ENCODE measurements around the gene BCAS3. TPM values are rescaled to one million over a fixed set of nuclear protein-coding genes. Genes with fewer than 3 reads are reported as not detected.

The BCAS3 gene
- total RNA-seq, 1 experiment from 2014 or later = 4.2 TPM

DNA sequence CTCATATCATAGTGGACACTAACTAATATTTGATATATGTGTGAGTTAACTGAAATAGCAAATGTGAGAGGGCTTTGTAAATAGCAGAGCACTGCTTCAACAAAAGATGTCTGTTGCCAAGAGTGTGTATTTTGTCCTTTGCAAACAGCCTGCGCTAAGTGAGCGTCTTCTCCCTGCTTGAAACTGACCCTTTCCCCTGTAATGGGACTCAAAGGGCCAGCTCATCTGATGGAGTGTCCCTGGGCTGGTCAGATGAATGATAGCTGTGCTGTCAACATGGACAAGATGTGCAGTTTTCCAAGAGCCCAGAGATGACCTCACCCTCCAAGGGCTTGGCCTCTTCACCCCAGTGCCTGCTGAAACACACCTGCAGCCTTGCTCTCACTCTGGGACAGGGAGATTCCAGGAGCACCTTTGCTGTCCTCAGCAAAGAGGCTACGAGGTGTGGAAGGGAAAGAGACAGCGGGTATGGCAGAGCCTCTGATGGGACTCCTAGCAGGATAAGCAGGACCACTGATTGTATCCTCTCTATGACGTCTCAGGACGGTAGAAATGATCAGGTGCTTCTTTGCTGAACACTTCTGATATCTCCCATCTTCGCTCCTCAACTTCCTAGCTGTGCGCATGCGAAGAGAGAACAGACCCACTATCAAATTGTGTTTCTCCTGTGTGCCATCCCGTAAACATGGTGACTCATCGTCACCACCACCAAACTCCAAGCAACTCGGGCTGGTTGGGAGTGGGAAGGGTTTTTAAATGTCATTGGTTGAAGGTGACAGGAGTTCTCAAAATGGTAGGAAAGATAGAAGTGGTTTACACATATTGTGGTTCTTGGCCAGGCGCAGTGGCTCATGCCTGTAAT, 686.2 kb downstream of the BCAS3 start:
- DNase-seq (ENCODE audit: low read depth) = no peak

DNA sequence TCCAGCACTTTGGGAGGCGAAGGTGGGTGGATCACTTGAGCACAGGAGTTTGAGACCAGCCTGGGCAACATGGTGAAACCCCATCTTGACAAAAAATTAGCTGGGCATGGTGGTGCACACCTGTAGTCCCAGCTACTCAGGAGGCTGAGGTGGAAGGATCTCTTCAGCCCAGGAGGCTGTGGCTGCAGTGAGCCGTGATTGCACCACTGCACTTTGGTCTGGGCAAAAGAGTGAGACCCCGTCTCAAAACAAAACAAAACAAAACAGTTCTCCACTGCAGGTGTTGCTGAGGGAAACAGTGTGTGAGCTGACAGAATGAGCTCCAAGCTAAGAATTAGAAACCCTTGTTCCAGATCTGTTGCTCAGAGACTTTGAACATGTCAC, 686.8 kb downstream of the BCAS3 start:
- DNase-seq (ENCODE audit: low read depth) = no peak

DNA sequence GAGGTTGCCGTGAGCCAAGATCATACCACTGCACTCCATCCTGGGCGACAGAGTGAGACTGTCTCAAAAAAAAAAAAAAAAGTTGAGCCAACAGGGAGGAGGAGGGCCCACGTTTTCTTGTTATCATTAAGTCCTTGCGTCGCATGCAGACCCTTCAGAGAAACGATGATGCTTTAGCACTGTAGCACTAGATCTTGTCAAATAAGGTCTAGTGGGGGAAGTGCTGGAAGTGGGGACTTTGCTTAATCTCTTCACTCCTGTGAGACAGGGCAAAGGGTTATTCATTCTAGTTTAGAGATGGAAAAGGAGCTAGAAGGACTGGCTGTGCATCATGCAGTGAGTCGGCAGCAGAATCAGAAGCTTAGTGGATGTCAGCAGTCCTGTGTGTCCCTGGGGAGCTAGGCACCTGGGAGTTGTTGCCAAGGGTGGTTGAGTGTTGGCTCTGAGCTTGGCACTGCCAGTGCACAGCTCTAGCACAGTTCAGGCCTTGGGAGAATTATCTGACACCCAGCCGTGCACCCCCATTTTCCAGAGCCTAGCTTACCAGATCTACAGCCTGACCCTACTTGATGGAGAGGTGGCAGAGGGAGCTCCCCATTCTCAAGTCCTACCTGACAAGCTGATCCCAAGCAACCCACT, 688.5 kb downstream of the BCAS3 start:
- DNase-seq (ENCODE audit: low read depth) = no peak

DNA sequence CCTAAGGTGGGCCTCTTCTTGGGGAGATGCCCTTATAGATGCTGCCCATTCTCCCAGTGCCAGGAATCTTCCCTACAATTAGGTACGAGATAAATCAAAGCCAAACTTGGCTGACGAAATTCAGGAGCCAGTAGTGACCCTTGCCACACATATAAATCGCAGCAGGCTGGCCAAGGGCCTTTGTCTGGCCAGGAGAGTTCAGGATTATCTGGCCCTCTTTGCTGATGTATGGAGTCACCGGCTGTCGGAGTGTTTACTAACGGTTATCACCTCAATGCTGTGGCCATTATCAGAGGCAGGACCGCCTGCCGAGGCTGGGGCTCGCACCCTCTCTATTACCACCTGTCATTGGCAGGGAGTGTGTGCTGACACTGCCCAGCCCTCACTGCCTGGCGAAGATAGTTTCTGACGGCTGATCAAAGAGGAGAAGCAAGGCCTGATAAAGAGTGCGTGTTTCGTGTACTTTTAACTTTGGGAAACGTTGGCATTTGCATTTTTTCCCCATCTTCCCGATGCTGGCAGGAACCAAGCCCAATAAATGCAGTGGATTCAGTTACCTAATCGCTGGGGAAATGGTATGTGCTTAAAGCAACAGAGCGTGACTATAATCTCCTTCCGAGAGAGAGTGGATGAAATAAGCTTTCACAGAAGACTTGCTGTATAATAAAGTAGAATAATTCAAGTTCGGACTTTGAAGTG, 689.2 kb downstream of the BCAS3 start:
- no peak for DNase-seq (ENCODE audit: low read depth)

DNA sequence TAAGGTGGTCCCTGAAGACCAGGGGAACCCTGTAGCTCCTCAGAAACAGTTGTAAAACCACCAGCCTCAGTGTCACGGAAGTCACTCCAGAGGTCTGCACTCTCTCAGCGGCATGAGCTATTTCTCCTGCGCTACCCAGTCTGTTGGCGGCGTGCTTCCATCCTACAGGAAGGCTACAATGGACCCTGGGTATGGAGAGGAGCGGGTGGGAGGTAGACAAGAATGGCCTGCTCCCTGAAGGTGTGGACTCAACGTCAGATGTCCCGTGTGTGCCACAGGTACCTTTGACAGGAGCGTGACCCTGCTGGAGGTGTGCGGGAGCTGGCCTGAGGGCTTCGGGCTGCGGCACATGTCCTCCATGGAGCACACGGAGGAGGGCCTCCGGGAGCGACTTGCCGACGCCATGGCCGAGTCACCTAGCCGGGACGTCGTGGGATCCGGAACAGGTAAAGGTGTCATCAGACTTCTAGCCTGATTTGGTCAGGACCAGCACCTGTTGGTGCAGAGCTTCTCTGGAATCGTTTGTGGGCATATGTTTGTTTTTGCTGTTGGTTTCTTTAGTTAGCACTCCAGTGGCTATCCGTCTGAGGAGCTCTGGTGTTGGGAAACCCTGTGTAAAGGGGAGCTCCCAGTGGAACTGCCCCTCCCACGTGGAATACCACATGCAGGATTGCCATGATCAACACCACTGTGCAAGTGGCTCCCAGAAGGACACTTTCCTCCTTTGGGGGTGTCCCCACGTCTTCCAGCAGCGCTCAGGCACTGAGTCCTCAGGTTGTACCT, 690.6 kb downstream of the BCAS3 start:
- DNase-seq (ENCODE audit: low read depth) = no peak

DNA sequence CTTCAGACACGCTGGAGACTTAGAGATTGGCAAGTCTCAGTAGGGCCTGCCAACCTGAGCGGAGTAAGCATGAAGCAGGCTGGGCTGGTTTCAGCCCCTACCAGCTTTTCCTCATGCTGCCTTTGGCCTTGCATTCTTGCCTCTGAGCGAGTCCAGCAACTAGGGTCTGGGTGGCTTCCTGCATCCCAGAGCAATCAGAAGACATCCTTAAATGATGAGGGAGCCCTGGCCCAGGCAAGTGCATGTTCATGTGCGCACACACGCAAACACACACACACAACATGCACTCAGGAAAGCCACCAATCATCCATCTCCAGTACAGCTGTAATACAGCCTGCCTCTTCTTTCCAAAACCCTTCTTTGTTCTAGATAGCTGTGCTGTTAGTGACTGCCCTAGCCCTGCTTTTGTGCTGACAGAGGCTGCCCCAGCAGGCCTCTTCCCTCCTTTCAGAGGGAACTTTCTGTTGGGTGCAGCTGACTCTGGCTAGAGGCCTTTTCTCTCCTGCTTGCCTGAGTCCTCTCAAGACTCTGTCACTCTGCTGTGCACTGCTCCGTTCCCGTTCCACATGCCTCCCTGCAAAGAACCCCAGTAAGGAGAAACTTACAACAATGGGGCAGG, 691.3 kb downstream of the BCAS3 start:
- no peak for DNase-seq (ENCODE audit: low read depth)

DNA sequence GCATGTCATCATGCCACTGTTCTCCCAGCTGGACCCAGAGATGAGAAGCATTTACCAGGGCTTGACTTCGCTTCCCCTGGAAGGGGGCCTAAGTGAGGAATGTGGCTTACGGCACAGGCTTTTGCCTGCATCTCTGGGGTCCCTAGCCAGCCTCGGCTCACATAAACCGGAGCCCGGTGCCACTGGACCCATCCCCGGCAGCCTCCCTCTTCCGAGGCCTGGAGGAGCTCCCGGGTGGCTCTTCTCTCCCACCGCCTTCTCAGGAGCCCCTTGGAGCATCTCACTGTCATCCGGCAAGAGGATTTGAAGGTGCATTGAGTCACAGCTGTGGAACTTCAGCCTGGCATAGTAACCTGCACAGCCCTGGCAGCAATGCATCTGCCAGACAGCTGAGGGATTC, 692.1 kb downstream of the BCAS3 start:
- no peak for DNase-seq (ENCODE audit: low read depth)

DNA sequence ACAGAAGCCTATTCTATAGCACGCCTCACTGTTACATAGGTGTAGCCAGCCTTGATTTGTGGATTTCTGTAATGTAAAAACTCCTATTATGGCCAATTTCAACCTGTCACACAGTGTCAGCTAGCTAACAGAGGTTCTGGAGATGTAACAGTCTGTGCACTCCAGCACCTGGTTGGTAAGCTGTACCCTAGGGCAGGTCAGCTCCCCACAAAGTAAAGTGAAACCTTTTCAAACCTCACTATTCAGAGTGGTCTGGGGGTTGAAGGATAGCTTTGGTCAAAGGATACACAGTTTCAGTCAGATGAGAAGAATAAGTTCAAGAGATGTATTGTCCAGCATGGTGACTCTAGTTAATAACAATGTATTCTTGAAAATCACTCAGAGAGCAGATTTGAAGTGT, 693.5 kb downstream of the BCAS3 start:
- no peak for DNase-seq (ENCODE audit: low read depth)

DNA sequence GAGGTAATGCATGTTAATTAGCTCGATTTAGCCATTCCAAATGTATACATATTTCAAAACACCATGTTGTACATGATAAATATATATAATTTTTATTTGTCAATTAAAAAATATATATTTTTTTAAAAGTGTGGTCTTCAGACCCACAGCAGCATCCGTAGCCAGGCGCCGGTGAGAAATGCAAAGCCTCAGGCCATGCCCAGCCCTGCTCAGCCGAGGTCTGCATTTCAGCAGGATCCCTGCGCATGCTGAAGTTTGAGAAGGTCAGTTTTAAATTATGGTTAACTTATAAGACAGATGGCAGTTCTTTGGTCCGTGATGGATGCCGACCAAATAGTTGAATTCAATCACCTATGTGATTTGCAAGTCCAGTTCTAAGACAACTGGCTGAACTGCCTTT, 694.0 kb downstream of the BCAS3 start:
- no peak for DNase-seq (ENCODE audit: low read depth)

DNA sequence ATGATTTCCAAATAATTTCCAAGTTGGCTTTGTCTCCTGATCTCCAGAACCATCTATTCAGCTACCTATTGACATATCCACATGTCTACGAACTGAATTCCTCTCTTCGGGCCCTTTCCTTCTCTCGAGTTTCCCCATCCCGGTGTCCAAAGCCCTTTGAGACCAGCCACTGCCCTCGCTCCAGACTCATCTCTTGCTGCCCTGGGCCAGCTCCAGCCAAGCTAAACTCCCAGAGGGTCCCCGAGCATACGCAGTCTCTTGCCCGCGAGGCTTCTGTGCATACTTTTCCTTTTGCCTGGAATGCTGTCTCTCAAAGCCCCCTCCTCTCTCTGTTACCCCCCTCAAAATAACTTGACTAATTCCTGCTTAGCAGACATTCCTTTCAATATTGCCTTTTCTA, 694.8 kb downstream of the BCAS3 start:
- no peak for DNase-seq (ENCODE audit: low read depth)

DNA sequence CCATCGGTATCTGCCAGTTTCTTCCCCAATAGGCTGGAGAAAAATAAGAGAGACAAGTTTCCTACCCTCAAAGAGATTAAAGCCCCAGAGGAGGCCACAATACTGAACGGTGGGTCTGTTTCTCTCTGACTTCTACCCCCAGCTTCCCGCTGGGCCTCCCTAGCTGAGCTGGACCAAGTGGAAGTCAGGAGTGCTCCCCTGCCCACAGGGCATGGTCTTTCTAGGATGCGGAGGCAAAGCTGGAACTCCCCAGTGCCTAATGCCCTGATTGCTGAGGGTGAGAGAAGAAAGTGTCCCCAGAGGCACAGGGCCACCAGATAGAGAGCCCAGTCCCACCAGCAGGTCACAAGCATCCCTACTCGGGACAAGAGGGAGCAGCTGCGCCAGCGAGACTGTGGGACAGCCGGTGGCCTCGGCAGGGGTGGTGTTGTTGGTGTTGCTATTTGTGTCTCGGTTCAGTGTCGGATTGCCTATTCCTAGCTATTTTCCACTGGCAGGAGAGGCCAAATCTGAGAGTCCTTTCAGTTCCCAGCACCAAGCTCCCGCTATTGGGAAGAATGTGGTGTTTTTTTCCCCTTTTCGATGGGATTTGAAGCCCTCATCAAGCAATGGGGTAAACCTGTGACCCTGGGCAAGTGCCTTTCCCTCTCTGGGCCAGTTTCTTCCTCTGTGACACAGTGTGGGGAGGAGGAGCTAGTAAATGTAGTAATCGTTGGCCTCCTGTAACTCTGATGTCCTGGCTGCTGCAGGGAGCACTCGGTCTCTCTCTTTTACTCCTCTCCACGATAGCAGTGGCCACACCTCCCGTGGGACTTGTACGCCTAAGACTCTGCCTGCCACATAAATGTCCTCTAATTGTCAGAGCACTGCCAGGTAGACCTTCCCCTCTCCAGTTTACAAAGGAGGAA, 699.5 kb downstream of the BCAS3 start:
- DNase-seq (ENCODE audit: low read depth) = no peak

DNA sequence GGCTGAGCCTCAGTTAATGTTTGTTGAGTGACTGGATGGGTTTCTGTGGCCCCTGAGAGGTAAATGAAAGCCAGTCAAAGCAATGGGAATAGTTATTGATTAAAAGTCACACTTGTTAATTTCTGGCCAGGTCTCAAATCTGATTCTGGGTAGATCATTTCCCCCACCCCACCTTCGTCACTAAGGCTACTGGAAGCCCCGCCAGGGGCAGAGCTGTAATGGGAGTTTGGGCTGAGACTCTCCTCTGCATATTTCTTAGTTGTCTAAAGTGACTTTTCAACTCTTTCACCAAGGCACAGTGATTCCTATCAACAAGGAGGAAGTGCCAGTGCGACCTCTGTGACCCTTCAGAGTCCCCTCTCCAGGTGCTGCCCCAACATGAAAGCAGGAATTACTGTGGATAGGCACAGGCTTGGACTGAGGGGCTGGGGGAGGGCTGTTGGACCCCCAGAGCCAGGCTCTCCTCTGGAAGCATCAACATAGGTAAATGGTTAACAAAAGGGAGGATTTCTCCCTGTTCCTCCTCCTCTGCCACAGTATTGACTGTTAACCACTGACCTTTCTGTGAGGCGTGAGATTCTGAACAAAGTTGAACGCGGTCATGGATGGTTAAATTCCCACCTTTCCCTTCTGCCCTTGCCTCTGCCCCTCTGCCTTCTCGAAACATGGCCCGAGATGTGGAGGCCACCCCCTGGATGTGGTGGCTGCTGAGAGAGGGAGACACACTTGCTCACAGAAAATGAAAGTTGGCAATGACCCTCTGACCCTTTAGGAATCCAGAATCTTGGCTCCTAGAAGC, 701.2 kb downstream of the BCAS3 start:
- no peak for DNase-seq (ENCODE audit: low read depth)

DNA sequence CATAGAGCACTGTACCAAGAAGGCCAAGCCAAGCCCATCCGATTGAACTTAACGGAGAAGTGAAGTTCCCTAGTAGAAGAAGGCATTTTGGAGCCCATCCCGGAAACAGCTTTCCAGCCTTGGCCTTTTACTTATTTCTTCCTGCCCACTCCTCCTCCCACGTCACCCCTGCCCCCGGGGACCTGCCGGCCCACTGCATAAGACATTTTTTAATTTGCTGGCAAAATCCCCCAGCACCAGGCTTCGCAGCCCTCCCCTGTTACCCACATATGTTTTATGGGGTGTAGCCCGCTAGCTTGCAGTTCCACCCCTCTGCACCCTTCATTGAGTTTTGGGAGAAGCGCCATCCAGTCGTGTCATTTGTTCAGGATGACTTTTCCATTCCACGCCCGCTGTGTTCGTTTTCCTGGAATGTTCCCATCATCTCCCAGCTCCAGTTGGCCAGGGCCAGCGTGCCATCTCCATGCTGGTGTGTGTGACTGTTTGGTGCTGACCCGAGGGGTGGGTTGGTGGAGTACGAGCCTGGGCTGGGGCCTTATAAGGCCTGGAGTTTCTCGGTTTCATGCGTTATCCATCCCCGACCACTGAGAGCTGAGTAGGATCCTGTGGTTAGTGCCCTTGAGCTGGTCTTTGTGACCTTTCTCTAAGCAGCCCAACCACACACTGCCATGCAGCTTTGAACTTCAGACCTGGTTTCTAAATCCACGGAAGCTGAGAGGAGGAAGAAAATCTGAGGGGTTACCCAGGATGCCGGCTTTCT, 702.0 kb downstream of the BCAS3 start:
- no peak for DNase-seq (ENCODE audit: low read depth)

DNA sequence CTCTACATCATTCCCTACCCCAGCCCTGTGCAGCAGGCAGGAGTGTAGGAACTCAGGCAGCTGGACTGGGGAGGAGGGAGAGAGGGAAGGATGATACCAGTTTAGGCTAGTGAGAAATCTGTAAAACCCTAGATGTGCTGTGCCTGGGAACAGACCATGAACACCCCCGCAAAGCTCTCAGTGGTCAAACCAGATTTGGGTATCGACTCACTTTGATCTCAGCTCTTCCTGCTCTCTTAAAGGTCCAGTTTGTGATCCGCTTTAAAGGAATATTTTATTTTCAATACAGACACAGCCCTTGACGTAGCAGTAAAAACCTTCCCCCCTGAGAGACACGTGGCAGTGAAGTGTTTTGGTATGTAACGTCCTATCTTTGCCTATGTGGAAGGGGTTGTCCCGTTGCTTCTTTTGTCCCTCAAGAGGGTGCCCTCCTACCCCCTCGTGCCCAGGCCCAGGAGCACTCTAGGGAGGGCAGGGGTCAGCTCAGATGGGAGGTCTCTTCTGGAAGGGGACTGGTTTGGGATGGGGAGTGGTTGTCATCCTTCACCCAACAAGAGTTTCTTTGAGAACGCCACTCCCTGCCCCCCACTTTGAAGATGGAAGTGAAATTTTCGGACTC, 702.7 kb downstream of the BCAS3 start:
- no peak for DNase-seq (ENCODE audit: low read depth)

DNA sequence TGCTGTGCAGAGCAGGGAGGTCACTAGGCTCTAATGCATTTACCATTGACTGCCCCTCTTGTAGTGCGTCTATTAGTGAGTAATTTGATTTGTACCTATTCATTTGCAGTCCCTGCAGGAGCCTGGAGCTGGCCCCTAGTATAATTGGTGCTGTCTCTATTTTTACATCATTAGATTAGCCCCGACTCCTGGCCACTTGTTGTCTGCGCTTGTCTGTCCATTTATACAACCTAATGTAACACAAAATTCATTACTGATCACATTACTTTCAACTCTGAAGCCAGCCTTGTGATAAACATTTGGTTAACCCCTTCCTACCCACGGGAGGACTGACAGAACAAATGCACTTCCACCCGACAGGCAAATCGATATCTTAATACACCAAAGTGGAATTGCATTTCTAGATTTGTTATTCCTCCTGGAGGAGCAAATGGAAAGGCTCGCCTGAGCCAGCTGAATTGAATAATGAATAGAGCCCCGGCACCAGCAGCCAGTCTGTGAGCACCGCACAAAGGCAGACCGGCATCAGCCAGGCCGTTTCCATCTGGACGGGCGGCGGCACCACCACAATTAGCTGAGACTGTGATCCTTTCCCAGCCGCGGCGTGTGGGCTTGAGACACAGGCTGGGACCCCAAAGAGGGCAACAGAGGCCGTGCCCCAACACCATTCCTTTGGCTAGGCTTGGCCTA, 703.3 kb downstream of the BCAS3 start:
- DNase-seq (ENCODE audit: low read depth) = no peak

DNA sequence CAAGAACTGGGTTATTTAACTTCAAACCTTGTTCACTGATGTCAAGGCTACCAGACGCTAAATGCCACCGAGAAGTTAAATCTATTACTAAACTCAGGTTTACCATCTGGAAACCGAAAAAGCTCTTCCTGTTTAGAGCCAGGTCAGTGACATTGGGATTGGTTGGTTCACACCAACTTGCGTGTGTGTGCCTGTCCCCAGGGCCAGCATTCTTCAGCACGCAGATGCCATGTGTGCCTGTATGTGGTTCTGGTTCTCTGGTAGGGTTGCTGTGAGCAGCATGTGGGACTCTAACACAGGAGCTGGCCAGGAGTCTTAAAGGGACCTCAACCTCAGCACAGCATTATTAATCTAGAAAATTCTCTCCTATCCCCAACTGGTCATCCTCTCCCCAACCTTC, 703.9 kb downstream of the BCAS3 start:
- no peak for DNase-seq (ENCODE audit: low read depth)

DNA sequence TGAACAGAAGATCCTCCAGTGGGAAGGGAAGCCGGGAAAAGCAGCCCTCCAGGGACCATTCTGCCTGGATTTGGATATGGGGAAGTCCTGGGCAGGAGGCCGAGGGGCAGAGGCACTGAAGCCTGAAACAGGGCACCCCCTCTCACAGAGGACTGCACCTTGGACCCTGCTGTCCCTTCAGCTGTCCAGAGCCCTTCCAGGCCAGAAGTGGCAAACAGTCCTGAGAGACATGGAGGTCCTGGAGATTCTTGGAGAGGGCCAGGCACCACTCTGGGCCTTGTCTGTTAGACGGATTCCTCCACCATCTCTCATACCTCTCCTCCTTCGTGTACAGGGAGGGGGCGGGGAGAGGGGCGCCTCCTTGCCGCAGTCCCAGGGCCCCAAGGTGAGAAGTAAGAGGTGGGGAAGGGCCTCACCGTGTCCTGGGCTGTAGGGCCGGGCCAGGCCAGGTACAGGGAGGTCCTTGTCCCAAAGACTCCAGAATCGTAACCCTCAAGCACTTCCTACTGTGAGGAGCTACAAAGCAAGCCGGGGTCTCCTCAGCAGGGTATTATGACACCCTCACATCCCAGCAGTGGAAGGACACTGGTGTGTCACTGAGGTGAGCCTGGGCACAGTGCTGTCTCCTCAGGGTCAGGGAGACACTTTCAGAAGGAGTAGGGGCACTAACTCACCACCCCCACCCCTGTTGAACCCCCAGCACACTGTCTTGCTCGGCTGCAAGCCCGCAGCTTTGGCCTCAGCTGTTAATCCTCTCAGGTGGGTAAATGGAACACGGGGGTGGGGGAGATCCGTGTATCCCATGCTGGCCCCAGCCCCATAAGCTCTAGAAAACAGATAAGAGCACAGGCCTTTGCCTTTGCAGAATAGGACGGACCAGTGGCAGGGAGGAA, 705.4 kb downstream of the BCAS3 start:
- DNase-seq (ENCODE audit: low read depth) = no peak

All from Daoy (cell line).